NCI-H1417 treated with DMSO at 0.1 percent for 48 hours (cell line): ENCODE measurements around the gene CFAP65.

Experiments used
- DNase-seq: peaks from one replicate; lab custom pipeline; 2025; lab: John Stamatoyannopoulos, UW

CFAP65 gene, protein sequence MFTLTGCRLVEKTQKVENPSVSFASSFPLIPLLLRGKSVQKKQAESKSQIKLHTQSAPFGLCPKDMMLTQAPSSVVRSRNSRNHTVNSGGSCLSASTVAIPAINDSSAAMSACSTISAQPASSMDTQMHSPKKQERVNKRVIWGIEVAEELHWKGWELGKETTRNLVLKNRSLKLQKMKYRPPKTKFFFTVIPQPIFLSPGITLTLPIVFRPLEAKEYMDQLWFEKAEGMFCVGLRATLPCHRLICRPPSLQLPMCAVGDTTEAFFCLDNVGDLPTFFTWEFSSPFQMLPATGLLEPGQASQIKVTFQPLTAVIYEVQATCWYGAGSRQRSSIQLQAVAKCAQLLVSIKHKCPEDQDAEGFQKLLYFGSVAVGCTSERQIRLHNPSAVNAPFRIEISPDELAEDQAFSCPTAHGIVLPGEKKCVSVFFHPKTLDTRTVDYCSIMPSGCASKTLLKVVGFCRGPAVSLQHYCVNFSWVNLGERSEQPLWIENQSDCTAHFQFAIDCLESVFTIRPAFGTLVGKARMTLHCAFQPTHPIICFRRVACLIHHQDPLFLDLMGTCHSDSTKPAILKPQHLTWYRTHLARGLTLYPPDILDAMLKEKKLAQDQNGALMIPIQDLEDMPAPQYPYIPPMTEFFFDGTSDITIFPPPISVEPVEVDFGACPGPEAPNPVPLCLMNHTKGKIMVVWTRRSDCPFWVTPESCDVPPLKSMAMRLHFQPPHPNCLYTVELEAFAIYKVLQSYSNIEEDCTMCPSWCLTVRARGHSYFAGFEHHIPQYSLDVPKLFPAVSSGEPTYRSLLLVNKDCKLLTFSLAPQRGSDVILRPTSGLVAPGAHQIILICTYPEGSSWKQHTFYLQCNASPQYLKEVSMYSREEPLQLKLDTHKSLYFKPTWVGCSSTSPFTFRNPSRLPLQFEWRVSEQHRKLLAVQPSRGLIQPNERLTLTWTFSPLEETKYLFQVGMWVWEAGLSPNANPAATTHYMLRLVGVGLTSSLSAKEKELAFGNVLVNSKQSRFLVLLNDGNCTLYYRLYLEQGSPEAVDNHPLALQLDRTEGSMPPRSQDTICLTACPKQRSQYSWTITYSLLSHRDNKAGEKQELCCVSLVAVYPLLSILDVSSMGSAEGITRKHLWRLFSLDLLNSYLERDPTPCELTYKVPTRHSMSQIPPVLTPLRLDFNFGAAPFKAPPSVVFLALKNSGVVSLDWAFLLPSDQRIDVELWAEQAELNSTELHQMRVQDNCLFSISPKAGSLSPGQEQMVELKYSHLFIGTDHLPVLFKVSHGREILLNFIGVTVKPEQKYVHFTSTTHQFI (N-terminal part only)

DNA sequence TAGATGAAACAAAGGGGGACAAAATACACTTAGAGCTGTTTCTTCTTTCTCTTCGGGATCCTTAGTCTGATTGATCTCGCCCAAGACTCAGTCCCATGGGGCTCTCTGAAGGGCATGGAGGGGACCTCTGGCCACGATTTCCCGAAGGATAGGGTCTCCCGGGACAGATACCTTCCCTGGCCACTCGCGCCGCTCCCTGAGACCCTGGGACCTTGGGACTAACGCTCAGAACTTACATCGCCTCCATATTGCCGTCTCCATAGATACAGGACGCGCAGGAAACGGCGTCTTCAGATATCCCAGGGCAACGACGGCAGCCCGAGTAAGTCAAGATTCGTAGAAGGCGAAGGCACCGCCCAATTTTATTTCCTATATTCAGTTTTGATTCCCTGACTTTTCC is at the start of gene CFAP65:
Gene CFAP65, minus strand, starts transcription at position 265 of the 400 bp plus-strand sequence. CDS start 2,468 bp downstream, outside the sequence.
- no peak for DNase-seq

DNA sequence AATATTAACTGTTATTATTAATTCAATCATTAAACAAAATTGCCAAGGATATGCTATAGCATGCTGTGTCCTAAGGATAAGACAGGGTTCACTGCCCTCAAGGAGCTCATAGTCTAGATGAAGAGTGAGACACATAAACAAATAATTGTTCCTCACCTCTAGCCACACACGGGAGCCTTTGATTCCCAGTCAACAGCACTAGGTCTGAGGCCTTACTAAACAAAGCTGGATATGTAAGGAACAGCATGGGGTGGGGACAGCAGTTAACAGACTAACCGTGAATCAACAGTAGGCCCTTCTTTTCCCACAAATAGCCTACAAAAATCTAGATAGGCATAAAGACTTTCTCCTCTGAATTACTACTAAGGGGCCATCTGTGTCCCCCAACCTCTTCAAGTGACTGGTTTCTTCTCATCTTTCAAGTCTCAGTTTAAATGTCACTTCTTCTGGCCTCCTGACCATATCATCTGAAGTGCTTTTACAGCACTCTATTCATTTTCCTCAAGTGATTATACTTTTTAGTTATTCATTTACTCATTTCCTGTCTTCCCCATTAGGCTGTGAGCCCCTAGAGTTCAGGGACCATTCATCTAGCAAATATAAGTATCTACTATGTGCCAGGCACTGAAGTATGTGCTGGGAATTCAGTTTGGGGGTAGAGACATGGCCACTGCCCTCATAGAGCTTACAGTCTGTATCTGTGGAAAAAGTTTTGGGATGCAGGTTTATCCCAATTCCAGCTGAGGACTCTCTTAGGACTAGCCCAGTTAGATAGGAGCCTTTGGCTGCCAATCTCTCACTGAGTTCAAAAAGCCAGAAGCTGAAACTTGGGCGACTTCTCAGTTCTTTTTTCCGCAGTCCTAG is 49.4 kb upstream of the CFAP65 start:
- DNase-seq: no peak

DNA sequence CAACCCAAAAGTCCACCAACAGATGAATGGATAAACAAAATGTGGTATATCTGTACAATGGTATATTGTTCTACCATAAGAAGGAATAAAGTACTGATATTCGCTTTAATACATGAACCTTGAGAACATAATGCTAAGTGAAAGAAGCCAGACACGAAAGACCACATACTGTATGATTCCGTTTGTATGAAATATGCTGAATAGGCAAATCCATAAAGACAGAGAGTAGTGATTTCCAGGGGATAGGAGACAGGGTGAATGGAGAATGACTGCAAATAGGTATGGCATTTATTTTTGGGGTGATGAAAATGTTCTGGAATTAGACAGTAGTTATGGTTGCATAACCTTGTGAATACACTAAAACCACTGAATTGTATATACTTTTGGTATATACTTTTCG is 48.0 kb upstream of the CFAP65 start:
- no peak for DNase-seq

DNA sequence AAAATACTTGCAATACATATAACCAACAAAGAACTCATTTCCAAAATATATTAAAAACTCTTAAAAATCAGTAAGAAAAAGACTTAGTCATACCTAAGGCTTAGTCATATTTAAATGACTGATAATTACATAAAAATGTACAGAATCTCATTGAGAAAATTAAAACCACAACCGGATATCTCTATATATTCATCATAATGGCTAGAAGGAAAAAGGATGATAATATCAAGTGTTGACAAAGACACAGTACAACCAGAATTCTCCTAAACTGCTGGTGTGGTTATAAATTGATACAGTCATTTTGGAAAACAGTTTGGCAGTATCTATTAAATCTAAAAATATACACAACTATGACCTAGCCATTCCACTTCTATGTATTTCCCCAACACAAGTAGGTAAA is 46.5 kb upstream of the CFAP65 start:
- no peak for DNase-seq

DNA sequence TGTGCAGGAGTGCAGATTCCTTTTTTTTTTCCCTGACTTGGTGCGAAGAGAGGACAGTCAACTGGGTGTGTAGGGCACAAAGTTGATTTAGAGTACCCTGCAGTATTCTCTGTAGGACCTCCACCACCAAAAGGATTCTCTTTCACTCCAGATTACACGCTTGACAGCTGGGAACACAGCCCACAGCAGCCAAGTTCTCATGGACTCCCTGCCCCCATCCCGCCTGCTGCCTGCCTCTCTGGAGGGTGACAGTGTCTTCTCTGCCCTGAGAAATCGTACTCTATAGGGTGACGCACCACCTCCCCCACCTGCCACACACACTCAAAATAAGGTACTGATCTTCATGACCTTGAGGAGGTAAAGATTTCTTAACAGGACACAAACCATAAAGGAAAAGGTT is 46.0 kb upstream of the CFAP65 start:
- DNase-seq: no peak

DNA sequence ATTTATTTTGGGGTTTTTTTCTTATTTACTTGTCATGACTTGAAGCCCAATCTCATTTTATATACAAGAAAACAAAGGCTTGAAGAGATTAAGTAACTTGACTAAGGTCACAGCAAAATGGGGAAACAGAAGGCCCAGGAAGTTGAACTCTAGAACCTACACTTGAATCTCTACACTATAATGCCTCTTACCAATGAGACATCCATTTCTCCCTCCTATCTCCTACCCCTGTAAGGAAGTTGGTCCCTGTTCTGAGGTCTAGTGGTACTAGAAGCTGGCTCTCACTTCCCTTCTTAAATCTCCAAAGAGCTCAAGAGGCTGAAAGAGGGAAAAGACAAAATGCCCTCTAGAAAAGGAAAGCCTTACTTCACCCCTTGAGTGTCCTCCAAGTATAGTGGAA is 44.9 kb upstream of the CFAP65 start:
- no peak for DNase-seq

DNA sequence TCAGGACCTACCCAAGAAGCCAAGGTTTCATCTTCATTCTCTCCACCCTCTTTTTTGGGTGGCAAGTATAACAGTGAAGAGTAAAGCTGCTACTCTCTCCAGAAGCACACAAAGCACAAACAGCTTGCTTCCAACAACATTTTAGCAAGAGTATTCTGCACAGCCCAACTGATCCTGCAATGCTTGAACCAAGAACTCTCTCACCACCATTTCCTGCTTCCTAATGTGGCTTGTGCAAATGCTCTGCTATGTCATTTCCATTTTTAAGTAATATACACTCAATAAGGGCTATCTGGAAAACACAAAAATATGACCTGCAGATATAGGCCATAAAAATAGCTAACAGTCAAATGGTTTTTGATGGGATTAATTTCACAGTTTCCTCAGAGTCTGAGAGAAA is 43.5 kb upstream of the CFAP65 start:
- no peak for DNase-seq

DNA sequence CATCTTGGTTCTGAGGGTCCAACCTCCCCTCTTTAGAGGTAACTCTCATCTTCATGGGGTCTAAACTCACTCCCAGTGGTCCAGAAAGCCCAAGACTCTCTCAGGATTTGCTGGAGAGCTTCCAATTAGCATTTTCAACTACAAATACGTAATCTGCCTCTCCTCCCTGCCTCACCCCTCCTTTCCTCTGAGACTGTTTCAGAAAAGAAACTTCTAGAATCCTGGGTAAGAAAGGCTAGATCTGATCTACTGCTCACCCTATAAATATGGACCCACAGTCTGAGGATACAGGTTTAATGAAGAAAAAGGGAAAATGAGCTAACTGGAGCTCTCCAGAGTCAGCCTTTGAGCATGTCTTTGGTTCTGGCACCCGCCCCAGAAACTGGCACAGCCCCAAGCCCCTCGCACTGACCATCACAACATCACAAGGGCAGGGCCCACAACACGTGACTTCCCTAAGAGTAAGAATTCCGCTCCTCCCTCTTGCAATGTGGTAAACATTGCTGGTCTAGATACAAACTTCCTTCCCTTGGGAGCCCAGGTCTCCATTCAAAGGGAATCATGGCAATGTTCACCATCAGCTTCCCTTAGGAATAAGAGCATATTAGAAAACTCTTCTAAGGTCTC is 41.1 kb upstream of the CFAP65 start:
- DNase-seq: no peak

DNA sequence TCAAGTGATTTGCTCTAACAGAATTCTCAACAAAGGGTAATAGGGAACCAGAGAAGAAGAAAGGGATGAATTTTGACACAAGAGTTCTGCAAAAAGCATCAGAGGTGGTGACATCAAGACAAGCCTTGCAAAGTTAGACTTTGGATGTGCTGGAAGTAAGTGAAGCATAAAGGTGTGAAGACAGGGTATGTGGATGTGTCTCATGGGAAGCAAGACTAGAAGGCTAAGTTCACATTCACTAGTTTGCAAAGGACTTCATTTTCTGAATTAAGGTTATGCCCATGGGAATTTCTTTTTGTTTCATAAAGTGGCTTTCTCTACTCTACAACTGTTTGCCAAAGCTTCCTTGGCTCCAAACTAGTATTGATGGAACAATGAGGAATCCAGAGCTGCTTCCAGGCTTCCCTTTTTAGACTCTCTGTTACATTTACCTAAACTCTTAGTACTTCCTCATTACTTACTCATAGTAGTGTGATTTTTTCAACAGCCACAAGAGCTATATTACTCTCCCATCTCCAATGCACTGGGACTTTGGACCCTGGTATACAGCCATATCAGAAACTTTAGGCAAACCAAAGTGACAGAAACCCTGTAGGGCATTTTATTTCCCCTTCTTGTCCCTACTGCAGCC is 40.5 kb upstream of the CFAP65 start:
- DNase-seq: no peak

DNA sequence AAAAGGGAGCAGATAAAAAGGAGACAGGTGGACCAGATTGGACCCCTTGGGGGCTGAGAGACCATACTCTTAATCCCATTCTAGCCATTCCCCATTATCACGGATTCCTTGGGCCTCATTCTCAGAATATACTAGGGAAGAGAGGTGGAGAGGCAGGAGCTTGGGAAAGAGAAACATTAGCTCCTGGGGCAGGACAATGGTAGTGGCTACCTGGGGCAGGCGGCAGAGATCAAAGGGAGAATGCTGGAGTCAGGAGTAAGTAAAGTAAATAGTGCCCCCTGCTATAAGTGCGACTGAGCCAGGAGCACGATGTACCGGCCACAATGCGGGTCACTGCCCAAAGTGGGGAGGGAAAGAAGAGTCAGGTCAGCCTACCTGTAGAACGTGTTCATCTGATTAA is 39.8 kb upstream of the CFAP65 start:
- no peak for DNase-seq

DNA sequence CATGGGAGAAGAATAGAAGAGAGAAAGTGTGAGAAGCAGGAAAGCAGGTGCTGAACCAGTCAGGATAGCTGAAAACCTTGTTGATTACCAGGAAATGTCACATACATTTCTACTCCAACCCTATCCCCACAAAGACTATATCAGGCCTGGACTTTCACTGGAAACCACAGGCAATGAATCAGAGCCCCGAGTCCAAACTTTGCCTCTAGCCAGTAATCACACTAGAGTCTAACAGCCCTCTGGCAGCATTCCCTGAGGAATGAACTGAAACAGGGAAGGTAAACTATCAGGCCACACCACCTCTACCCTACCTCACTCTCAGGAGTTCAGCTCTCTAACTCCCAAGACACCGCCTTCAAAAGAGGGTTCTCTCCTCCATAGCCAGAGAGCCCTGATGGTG is 38.1 kb upstream of the CFAP65 start:
- no peak for DNase-seq

DNA sequence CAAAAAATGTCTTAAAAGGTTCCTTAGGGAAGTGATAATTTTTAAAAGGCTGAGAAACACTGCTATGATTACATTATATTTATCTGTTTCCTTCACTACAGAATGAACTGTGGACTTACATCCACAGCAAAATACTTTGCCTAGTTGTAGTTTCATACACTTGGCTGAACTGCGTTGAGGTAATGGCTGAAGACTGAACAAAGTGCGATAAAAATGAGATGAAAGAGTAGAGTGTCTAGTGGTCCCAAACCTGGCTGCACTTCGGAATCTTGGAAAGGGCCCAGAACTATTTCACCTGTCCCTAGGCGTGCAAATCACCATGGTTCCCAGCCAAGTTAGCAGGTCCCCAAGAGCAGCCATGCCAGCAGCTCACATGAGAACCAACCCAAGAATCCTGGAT is 37.6 kb upstream of the CFAP65 start:
- DNase-seq: no peak

DNA sequence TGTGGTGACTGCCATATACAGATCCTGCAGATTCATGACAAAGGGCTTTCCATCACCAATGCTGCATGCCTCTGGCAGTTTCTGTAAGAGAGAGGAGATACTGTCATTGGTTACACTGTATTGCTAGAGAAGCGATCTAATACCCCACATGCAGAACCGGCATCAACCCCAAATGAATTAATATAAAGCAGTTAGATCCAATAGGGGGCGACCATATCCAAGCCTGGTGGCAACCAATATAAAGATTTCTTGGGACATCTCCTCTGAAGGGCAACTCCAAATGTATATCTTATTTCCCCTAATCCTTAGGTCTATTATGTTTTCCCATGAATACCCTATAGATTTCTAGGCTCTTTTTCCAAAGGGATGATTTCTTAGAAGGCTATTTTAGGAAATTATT is 36.8 kb upstream of the CFAP65 start:
- no peak for DNase-seq

DNA sequence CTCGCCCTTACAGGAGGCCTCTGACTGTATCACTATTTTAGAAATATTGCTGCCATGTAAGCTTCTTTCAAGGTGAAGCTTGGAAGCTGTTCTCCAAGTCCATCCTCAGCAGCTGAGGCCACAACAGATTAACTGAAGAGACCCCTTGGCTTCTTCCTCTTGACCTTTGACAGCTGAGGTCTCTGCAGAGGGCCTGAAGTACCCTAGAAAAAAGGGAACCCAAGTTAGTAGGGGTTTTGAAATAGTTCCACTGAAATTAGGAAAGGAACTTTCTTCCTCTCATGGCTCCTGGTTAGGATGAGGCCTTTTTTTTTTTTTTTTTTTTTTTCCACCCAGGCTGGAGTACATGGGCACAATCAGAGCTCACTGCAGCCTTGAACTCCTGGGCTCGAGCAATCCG is 34.9 kb upstream of the CFAP65 start:
- no peak for DNase-seq

DNA sequence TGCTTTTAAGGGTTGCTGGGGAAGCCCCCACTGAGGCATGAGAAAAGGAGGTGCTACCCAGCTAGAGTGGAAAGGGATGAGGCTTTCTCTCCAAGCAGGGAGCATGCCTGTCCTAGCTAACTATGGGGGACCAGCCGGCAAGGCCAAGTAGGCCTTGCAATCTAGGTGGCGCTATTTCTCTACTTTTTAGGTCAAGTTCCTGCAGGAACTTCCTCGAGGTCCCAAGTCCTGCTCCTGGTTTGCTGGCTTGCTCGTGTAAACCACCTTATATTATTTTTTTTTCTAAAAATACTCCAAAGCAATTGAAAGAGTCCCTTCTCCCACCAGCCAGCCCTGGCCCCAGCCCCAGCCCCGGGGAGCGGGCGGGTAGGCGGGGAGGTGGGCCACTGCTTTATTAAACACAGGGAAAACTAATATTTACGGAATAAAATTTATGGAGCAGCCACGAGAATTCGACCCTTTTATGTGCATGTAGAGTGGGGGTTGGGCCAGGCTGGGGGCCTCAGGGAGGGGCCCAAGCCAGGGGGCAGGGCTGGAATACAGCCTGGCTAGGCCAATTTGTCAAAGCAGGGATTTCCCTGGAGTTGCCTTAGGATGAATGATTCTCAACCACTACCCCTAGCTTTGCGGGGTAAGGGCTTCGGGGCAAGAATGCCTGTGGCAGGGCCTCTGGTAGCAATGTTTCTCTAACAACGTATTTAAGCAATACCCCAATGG is 32.3 kb upstream of the CFAP65 start:
- no peak for DNase-seq

DNA sequence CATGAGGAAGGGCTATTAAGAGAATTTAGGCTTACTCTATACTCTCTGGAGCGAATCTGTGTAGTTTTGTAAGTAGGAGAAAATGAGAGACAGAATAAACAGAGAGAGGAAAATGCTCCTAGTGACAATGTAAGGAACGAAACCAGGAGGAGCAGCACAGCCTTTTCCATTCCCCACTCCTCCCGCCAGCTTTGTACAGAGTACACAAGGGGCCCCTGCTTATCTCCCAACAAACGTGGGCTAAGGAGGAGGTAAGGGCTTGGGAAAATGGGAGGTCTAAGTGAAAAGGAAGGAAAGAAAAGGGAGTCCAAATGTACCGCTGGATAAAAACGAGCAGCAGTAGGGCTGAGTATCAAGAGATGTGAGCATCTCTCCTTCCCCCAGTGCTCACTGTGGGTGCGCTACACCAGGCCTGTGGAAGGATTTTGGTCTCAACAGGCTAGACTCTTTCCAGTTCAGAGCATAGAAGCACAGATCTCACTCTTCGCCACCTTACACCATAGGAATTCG is 31.5 kb upstream of the CFAP65 start:
- DNase-seq: no peak

DNA sequence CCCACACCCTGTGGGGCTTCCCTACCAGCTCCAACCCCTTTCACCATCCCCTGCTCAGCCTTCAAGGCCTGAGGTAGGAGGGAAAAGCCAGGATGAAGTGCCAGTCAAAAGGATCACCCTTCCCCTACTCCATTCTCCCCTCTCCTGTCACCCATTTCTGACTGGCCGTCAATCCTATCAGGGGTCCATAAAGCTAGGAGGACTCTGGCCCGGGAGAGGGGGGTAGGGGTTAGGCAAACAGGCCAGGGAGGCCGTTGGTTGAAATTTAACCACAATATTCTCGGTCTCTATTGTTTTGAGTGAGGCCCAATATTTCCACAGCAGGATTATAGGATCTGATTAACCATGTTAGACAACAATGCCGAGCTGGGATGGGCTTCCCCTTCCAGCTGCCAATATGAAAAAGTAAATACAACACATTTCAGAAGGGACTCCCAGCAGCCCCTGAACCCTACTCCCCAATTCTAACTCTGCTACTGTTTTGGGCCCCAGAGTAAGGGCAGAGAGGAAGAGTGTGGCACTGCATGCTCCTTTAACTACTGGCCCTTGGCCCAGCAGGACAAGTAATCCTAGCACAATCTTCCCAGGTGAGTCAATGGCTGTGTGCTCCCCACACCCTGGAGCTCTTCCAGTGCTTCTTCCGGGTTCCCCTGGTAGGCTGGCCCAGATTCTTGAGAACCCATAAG is 30.0 kb upstream of the CFAP65 start:
- DNase-seq: no peak

DNA sequence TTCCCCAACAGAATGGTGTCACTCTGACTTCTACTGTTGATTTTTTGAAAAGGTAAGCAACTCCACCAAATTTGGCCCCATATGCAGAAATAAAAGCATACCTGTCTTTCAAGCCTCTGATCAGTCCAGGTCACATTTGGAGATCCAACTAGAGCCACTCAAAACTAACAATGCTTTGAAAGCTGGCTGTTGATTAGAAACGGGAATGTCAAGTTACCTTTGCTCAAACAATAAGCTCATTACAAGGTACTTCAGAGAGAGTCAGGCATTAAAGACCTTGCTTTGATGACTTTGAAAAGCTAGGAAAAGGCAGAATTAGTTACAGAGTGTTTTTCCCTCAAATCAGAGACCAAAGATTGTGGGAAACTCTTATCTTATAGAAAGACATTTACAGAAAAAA is 24.2 kb upstream of the CFAP65 start:
- DNase-seq: no peak

DNA sequence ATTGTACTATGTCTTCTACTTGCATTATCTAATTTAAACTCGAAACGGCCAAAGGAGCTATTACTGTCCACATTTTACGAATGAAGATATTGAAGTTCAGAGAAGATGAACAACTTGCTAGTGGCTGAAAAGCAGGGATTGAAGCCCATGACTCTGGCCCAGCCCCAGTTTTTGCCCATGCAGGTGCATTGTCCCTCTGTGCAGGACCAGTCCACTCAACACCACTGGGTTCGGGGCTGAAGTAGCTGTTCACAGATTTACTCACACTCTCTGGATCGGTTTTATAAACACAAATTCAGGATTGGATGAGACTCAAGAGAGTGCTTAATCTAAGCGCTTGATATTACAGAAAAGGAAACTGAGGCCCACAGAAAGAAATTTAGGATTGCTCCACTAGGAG is 20.8 kb upstream of the CFAP65 start:
- no peak for DNase-seq
